H1 (cell line): ENCODE data around the gene ROGDI. TPM values are rescaled to one million over a fixed set of nuclear protein-coding genes. Genes with fewer than 3 reads are reported as not detected.

ENCODE experiments used
- KDM5A ChIP-seq: fragments of 200-600 bp; IDR thresholded peaks from 2 replicates; pipeline ENCODE4 v1.7.1; 2012; ENCODE audit warnings: mild to moderate bottlenecking, low read length, inconsistent platforms, mixed read lengths
- NANOG ChIP-seq: IDR thresholded peaks from 2 replicates; pipeline ENCODE4 v1.6.1; 2011; ENCODE audit warnings: low read length, low read depth, mild to moderate bottlenecking, inconsistent platforms; ENCODE audit not compliant: insufficient read depth, poor library complexity, severe bottlenecking
- RFX5 ChIP-seq: IDR thresholded peaks from 2 replicates; pipeline ENCODE4 v1.6.1; 2011; ENCODE audit warnings: low read depth, low read length, improper control_type of control experiment, borderline replicate concordance
- RNF2 ChIP-seq: fragments of 200-900, 300-1000 bp; sonication (generic); IDR thresholded peaks from 2 replicates; pipeline ENCODE4 v1.7.1; 2016; ENCODE audit warnings: borderline replicate concordance, low read depth, mild to moderate bottlenecking, antibody characterized with exemption, low read length; ENCODE audit not compliant: poor library complexity, severe bottlenecking; ENCODE audit errors: missing control alignments
- SAP30 ChIP-seq: fragments of 300-600 bp; sonication (generic); IDR thresholded peaks from 2 replicates; pipeline ENCODE4 v1.7.1; 2012; ENCODE audit warnings: low read length, moderate library complexity, mild to moderate bottlenecking, inconsistent platforms; ENCODE audit not compliant: insufficient read depth, insufficient replicate concordance
- SIN3A ChIP-seq, 2 experiments: IDR thresholded peaks in 1 of 2; conservative IDR thresholded peaks in 1 of 2; 2 replicates each; pipeline ENCODE4 v1.6.1; 2011 to 2012; ENCODE audit warnings: low read length in 2 of 2, improper control_type of control experiment in 1 of 2, low read depth in 1 of 2, mild to moderate bottlenecking in 1 of 2
- TAF7 ChIP-seq: optimal IDR thresholded peaks from 2 replicates; pipeline ENCODE3; 2011; ENCODE audit warnings: low read depth, mild to moderate bottlenecking, inconsistent platforms, low read length, moderate library complexity, borderline replicate concordance
- polyA plus RNA-seq, 7 experiments: library from polyadenylated mRNA; depleted of rRNA in 3 of 7; stranded (reverse) in 5 of 7; unstranded in 2 of 7; fragments of >200 nt in 5 of 7; fragments of 200-250 nt in 2 of 7; gene quantifications; 1 replicate in 5 of 7; 2 replicates in 1 of 7; 4 replicates in 1 of 7; pipeline versions ENCODE4 v1.2.1 to v1.2.3, GENCODE V29; 2011 to 2013; ENCODE audit warnings: missing spikeins in 2 of 7, mixed read lengths in 2 of 7
- total RNA-seq: library from RNA; stranded (reverse); fragmentation: NEBNext Ultra II Directional; extraction: Animal tissue kit (Norgen Biotek cat#: 25700); gene quantifications from 2 replicates; pipeline ENCODE4 v1.2.1, GENCODE V29; 2021

Gene ROGDI
- total and polyA plus RNA-seq, 2 of the 8 experiments (the other 6 are each of a cell fraction or from before 2014, with no cell fraction given): 27.4 to 68.4 TPM

- TF ChIP-seq RFX5: no peak
- no peak for TF ChIP-seq RNF2
- no peak for TF ChIP-seq NANOG
- TF ChIP-seq KDM5A: no peak
- TF ChIP-seq SIN3A (conservative IDR thresholded peaks at IDR 0.05 in 1 of 2, IDR thresholded peaks at IDR 0.05 in 1 of 2; ENCODE audit: low read depth in 1 of 2, low read length in 2 of 2): no peak
- no peak for TF ChIP-seq TAF7
- TF ChIP-seq SAP30: no peak
Observed at GRCh38 chr16:4811773-4812172, 9.3 kb upstream of the ROGDI start (continued).
